ENCODE measurements around the gene RRP8. TPM values are rescaled to one million over a fixed set of nuclear protein-coding genes. Genes with fewer than 3 reads are reported as not detected.

The RRP8 gene
- total and polyA plus RNA-seq, 2 donors: 14.2 to 24.8 TPM

DNA sequence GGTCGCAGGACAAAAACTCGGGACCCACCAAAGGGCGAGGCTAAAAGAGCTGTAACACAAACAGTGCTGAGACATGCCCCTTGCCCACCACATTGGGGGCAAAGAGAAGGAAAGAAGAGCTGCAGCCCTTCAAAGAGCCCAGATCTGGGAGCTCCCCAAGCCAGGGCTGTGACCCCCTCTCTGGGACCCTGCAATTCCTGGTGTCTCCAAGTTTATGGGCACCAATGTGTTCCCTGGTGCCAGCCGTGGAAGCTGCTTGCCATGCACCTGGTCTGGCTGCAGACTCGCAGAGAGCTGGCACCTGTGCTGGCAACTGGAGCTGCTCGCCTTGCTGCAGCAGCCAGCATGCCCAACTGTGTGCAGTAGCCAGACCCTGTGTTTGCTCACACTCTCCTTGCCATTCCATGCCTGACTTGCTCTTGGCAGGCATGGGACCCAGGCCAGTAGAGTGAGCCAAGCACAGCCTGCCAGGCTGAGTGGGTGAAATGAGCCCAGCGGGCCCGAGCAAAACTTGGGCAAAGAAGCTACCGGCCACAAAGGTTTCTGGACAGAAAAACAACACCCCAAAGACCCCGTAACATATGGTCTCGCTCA is 16.0 kb downstream of the RRP8 start:
- H3K4me3 ChIP-seq (ENCODE audit: low read depth, low read length): no peak overlapping the region
- WGBS: 94% methylated on average over 11 of the region's 11 CpGs
- no peaks in the 10 kb centered on the region for H3K36me3 ChIP-seq (ENCODE audit: insufficient read depth)
- DNase-seq (ENCODE audit: extremely low spot score): no peak
- no peak overlapping the region for H3K27ac ChIP-seq (ENCODE audit: low read depth)
- no peaks in the 10 kb centered on the region for H3K4me1 ChIP-seq (ENCODE audit: insufficient read depth)

DNA sequence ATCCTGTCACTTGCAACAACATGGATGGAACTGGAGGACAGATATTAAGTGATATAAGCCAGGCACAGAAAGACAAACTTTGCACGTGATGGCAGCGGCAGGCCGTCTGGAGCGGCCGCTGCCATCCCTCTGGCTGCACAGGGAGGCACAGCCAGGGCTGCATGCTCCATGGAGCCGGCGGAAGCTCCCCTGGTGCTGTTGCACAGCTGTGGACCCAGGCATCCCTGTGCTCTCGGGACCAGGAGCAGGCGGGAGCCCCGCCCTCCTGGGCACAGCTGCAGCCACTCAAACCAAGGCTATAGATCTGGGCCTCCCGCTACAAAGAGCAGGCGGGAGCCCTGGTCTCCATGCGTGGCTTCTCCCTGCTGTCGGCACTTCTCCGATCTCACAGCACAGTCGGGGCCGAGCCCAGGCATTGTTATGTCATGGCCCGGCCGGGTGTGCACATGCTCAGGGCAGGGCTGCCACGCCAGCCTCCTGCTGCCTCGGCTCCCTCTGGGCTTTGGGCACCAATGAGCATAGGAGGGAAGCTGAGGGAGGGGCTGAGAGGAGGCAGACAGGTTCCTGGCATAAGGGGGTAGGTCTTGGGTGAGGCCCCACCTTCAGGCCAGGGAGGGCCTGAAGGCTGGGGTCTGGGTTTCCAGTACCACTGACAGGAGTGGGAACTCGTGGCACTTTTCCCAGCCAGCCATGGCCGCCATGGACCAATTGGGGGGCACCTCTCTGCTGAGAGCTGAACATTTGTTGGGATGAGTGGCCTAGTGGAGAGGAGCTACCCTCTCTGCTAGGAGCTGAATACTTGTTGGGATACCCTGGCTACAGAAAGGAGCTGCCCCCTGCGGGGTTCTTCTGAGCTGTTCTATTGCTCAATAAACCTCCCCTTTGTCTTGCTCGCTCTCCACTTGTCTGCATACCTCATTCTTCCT is 16.7 kb downstream of the RRP8 start:
- no peak for DNase-seq (ENCODE audit: extremely low spot score)
- no peak overlapping the region for H3K4me3 ChIP-seq (ENCODE audit: low read depth, low read length)
- no peak overlapping the region for H3K27ac ChIP-seq (ENCODE audit: low read depth)
- no peaks in the 10 kb centered on the region for H3K36me3 ChIP-seq (ENCODE audit: insufficient read depth)
- 62% methylated on average over 25 of the region's 25 CpGs for WGBS
- no peaks in the 10 kb centered on the region for H3K4me1 ChIP-seq (ENCODE audit: insufficient read depth)

DNA sequence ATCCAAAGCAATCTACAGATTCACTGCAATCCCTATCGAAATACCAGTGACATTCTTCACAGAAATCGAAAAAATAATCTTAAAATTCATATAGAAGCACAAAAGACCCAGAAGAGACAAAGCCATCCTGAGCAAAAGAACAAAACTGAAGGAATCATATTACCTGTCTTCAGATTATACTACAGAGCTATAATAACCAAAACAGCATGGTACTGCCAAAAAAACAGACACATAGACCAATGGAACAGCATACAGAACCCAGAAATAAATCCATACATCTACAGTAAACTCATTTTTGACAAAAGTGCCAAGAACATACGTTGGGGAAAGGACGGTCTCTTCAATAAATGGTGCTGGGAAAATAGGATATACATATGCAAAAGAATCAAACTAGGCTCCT is 18.9 kb downstream of the RRP8 start:
- Histone ChIP-seq H3K4me3 (ENCODE audit: low read depth, low read length) (no peak overlapping the region), H3K27ac (ENCODE audit: low read depth) (no peak overlapping the region), H3K36me3 (ENCODE audit: insufficient read depth) (no peaks in the 10 kb centered on the region), H3K4me1 (ENCODE audit: insufficient read depth) (no peaks in the 10 kb centered on the region)
- no peak for DNase-seq (ENCODE audit: extremely low spot score)
- 94% methylated on average over 4 of the region's 4 CpGs for WGBS

DNA sequence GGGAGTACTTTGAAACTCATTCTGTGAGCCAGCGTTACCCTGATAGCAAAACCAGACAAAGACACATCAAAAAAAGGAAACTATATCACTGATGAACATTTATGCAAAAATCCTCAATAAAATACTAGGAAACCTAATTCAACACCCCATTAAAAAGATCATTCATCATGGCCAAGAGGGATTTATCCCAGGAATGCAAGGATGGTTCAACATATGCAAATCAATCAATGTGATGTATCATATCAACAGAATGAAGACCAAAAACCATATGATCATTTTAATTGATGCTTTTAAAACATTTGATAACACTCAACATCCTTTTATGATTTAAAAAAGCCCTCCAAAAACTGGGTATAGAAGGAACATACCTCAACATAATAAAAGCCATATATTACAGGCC is 19.8 kb downstream of the RRP8 start:
- H3K4me1 ChIP-seq (ENCODE audit: insufficient read depth): no peaks in the 10 kb centered on the region
- no peak overlapping the region for H3K4me3 ChIP-seq (ENCODE audit: low read depth, low read length)
- H3K36me3 ChIP-seq (ENCODE audit: insufficient read depth): no peaks in the 10 kb centered on the region
- WGBS: 98% methylated on average over 1 of the region's 1 CpG
- no peak overlapping the region for H3K27ac ChIP-seq (ENCODE audit: low read depth)
- no peak for DNase-seq (ENCODE audit: extremely low spot score)

DNA sequence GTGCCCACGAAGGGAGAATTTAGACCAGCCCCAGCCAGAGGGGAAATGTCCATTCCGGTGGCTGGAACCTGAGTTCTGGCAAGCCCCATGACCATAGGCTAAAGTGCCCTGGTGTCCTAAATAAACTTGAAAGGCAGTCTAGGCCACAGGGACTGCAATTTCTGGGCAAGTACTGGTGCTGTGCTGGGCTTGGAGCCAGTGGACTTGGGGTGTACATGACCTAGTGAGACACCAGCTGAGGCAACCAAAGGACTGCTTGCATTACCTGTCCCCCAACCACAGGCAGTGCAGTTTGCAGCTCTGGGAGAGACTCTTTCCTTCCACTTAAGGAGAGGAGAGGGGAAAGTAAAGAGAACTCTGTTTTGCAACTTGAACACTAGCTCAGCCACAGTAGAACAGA is 23.7 kb downstream of the RRP8 start:
- Histone ChIP-seq H3K36me3 (ENCODE audit: insufficient read depth) (no peaks in the 10 kb centered on the region), H3K4me3 (ENCODE audit: low read depth, low read length) (no peak overlapping the region), H3K27ac (ENCODE audit: low read depth) (no peak overlapping the region), H3K4me1 (ENCODE audit: insufficient read depth) (no peaks in the 10 kb centered on the region)
- 79% methylated on average over 2 of the region's 2 CpGs for WGBS
- no peak for DNase-seq (ENCODE audit: extremely low spot score)

DNA sequence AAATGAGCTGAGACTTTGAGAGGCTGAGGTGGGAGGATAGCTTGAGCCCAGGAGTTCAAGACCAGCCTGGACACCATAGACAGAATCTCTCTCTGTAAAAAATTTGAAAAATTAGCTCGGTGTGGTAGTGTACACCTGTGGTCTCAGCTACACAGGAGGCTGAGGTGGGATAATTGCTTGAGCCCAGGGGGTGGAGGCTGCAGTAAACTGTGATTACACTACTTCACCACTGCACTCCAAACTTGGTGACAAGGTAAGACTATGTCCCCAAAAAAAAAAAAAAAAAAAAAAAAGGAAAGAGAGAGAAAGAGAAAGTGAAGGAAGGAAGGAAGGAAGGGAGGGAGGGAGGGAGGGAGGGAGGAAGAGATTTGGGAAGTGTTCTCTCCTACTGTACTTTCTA is 25.3 kb downstream of the RRP8 start:
- Histone ChIP-seq H3K4me3 (ENCODE audit: low read depth, low read length) (no peak overlapping the region), H3K4me1 (ENCODE audit: insufficient read depth) (no peaks in the 10 kb centered on the region), H3K27ac (ENCODE audit: low read depth) (no peak overlapping the region), H3K36me3 (ENCODE audit: insufficient read depth) (no peaks in the 10 kb centered on the region)
- WGBS: 92% methylated on average over 1 of the region's 1 CpG
- no peak for DNase-seq (ENCODE audit: extremely low spot score)

DNA sequence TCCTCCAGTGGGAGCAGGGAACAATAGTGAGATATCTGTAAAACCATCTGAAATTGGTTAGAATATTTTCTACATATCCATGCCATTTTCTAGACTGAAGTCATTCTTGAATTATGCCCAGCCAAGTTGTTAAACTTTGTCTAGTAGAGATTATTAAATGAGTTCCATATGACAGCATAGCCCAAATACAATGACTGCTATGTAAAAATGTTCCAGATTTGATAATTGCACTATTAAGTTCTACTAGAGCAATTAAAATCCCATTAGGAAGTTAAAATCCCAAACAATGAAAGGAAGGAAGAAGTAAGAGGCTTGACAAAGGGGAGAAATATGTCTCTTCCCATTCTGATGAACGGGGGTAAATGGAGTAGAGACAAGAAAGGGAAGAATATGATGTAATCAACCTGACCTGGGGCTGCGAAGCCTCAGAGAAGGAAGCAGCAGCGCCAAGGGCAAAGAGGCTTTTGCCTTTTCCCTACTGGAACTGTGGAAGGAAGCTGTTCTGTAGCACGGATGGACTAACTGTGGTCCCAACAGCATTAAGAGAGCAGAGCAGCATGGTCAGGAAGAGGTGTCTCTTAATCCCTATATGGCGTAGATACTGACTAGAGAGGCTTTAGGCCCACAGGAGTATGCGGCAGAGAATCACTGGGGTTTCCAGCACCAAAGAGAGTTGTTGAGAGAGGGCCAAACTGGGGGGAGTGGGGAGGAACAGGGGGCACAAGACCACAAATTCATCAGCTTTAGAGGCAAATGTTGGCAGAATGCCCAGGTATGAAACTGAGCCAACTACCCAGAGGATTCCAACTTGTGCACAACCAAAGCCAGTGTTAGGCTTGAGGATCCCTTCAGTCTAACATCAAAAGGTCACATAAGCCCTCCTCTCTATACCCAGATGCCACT is 26.7 kb downstream of the RRP8 start:
- H3K27ac ChIP-seq (ENCODE audit: low read depth): no peak overlapping the region
- no peaks in the 10 kb centered on the region for H3K36me3 ChIP-seq (ENCODE audit: insufficient read depth)
- H3K4me1 ChIP-seq (ENCODE audit: insufficient read depth): no peaks in the 10 kb centered on the region
- peak; percentile 64 for DNase-seq (ENCODE audit: extremely low spot score)
- H3K4me3 ChIP-seq (ENCODE audit: low read depth, low read length): no peak overlapping the region
- 21% methylated on average over 6 of the region's 6 CpGs for WGBS

DNA sequence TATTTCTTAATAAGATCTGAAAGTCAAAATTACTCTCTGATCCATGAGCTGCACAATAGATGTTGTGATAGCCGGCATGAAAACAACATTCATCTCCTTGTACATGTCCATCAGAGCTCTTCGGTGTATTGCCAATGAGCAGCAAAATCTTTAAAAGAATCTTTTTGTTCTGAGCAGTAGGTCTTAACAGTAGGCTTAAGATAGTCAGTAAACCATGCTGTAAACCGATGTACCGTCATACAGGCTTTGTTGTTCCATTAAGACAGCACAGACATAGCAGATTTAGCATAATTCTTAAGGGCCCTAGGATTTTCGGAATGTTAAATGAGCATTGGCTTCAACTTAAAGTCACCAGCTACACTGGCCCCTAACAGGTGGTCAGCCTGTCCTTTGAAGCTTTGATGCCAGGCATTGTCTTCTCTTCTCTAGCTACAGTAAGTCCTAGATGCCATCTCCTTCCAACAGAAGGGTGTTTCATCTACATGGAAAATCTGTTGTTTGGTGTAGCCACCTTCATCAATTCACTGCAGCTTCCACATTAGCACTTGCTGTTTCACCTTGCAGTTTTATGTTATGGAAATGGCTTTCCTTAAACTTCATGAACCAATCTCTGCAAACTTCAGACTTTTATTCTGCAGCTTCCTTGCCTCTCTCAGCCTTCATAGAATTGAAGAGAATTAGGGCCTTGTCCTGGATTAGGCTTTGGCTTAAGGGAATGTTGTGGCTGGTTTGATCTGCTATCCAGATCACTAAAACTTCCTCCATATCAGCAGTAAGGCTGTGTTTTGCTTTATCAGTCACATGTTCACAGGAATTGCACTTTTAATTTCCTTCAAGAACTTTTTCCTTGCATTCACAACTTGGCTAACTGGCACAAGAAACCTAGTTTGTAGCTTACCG is 28.4 kb downstream of the RRP8 start:
- 86% methylated on average over 6 of the region's 6 CpGs for whole genome bisulfite sequencing
- H3K36me3 ChIP-seq (ENCODE audit: insufficient read depth): no peaks in the 10 kb centered on the region
- H3K27ac ChIP-seq (ENCODE audit: low read depth): no peak overlapping the region
- no peak for DNase-seq (ENCODE audit: extremely low spot score)
- H3K4me1 ChIP-seq (ENCODE audit: insufficient read depth): no peaks in the 10 kb centered on the region
- no peak overlapping the region for H3K4me3 ChIP-seq (ENCODE audit: low read depth, low read length)

DNA sequence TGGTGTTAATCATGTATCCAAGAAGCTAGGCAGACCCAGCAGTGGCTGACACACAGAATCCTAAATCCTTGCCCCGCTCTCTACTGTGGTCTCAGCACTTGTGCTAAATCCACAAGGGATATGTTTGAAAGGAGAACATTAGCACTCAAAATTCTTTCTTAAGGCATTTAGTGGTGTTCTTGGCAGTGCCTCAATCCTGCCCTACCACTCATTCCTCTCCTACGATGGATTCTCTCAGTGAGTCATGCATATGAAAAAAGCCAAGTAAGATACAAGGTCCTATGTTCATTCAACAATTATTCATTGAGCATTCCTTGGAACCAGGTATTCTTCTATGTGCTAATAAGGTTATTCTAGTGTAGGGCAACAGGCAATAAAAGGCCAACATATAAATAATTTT is 31.2 kb downstream of the RRP8 start:
- no peak overlapping the region for H3K27ac ChIP-seq (ENCODE audit: low read depth)
- no peak overlapping the region for H3K4me3 ChIP-seq (ENCODE audit: low read depth, low read length)
- H3K4me1 ChIP-seq (ENCODE audit: insufficient read depth): no peaks in the 10 kb centered on the region
- DNase-seq (ENCODE audit: extremely low spot score): no peak
- no peaks in the 10 kb centered on the region for H3K36me3 ChIP-seq (ENCODE audit: insufficient read depth)
- WGBS: 59% methylated on average over 2 of the region's 2 CpGs

DNA sequence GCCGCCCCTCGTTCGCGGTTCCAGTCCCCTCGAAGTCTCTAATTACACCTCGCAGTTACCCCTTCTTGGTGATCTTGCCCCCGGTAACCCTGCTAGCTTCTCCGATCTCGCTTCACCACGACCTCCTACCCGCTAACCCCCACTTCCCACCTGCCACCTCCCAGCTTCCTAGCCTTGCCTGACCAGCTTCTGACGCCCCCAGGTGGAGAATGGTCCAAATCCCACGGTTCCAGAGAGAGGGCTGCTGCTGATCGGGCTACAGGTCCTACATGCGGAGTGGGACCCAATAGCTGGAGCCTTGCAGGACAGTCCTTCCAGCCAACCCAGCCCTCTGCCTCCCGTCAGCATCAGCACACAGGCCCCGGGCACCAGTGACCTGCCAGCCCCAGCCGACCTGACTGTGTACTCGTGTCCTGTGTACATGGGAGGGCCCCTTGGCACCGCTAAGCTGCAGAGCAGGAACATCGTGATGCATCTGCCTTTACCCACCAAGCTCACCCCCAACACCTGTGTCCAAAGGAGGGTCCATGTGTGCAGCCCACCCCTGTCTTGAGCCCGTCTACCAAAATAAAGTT is 31.9 kb downstream of the RRP8 start:
- Histone ChIP-seq H3K27ac (ENCODE audit: low read depth) (no peak overlapping the region), H3K4me1 (ENCODE audit: insufficient read depth) (no peaks in the 10 kb centered on the region), H3K4me3 (ENCODE audit: low read depth, low read length) (no peak overlapping the region), H3K36me3 (ENCODE audit: insufficient read depth) (no peaks in the 10 kb centered on the region)
- 71% methylated on average over 22 of the region's 22 CpGs for WGBS
- DNase-seq (ENCODE audit: extremely low spot score): no peak

DNA sequence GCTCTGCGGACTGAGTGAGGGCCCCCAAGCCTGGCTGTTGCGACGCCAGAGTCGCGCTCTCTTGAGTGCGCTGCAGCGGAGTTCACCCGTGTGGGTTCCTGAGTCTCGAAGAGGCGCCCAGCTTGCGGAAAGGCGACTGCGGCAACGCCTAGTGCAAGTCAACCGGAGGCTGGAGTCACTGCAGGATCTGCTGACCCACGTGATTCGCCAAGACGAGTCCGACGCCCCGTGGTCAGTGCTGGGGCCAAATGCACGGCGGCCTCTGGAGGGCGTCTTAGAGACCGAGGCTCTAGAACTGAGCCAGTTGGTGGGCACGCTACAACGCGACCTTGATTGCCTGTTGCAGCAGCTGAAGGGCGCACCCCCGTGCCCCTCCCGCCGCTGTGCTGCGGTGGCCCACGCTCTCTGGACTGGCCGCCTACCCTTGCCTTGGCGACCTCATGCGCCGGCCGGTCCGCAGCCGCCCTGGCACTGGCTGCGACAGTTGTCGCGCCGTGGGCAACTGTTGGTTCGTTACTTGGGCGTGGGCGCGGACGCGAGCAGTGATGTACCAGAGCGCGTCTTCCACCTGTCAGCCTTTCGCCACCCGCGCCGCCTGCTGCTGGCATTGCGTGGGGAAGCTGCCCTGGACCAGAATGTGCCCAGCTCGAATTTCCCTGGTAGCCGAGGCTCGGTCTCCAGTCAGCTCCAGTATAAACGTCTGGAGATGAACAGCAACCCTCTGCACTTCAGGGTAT is 32.6 kb downstream of the RRP8 start:
- no peaks in the 10 kb centered on the region for H3K36me3 ChIP-seq (ENCODE audit: insufficient read depth)
- H3K4me1 ChIP-seq (ENCODE audit: insufficient read depth): no peaks in the 10 kb centered on the region
- no peak overlapping the region for H3K4me3 ChIP-seq (ENCODE audit: low read depth, low read length)
- 64% methylated on average over 62 of the region's 62 CpGs for WGBS
- no peak overlapping the region for H3K27ac ChIP-seq (ENCODE audit: low read depth)
- DNase-seq (ENCODE audit: extremely low spot score): no peak

DNA sequence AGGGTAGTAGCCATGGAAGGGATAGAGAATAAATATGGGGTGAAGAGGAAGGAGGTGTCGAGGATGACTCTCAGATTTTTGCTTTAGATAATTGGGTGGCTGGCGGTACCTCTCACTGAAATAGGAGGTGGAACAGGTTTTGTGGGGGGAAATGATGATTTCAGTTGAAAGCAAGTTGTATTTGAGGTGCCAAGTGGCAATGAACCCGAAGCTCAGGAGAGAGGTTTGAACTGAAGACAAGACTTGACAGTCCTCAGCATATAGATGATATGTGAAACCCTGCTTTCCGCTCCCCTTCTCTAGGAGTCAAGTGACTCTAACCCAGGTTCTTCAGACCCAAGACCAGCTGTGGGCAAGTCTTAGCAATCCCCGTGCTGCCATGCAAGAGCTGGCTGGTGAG is 33.7 kb downstream of the RRP8 start:
- WGBS: 86% methylated on average over 5 of the region's 5 CpGs
- H3K36me3 ChIP-seq (ENCODE audit: insufficient read depth): no peaks in the 10 kb centered on the region
- H3K27ac ChIP-seq (ENCODE audit: low read depth): no peak overlapping the region
- no peak for DNase-seq (ENCODE audit: extremely low spot score)
- H3K4me1 ChIP-seq (ENCODE audit: insufficient read depth): no peaks in the 10 kb centered on the region
- H3K4me3 ChIP-seq (ENCODE audit: low read depth, low read length): no peak overlapping the region

Measured in urinary bladder (tissue), 4 donors.